HUES6 (cell line): ENCODE data around the gene IQCH.

Experiments
- H3K27ac ChIP-seq: 2 replicates; pipeline ENCODE4 v1.7.0; 2013; ENCODE audit warnings: low read depth, mild to moderate bottlenecking, low read length, inconsistent platforms
- H3K27me3 ChIP-seq: 2 replicates; pipeline ENCODE4 v1.6.1; 2013; ENCODE audit warnings: low read length; ENCODE audit not compliant: control insufficient read depth, insufficient read depth
- H3K36me3 ChIP-seq: 2 replicates; pipeline ENCODE4 v1.6.1; 2013; ENCODE audit warnings: low read length; ENCODE audit not compliant: control insufficient read depth, insufficient read depth
- H3K4me1 ChIP-seq: 2 replicates; pipeline ENCODE4 v1.6.1; 2013; ENCODE audit warnings: low read length; ENCODE audit not compliant: control insufficient read depth, insufficient read depth
- H3K4me3 ChIP-seq: 2 replicates; pipeline ENCODE4 v1.5.1; 2013; ENCODE audit warnings: low read depth, low read length
- H3K9ac ChIP-seq: one replicate; pipeline ENCODE4 v1.6.1; 2013; ENCODE audit warnings: mild to moderate bottlenecking, low read length
- H3K9me3 ChIP-seq: 2 replicates; pipeline ENCODE4 v1.6.1; 2013; ENCODE audit warnings: low read depth, low read length; ENCODE audit not compliant: control insufficient read depth, insufficient read depth

IQCH gene

GRCh38 chr15:67521029-67521782, 266.6 kb downstream of the IQCH start, which contains the start of gene C15orf61:
C15orf61 (plus strand) TSS chr15:67521131; CDS start chr15:67521249, 118 bp downstream.
- H3K27me3 ChIP-seq = no peaks in the 10 kb centered on the region
- H3K36me3 ChIP-seq = no peaks in the 10 kb centered on the region
- H3K9me3 ChIP-seq = no peaks in the 10 kb centered on the region
- peak within 1 kb of the TSS; percentile 98 for H3K9ac ChIP-seq
- peaks cover 20% of the 10 kb centered on the region for H3K4me1 ChIP-seq
- peak within 1 kb of the TSS; percentile 71; the same call in 1 of the 2 replicates for H3K27ac ChIP-seq
- H3K4me3 ChIP-seq = peak within 1 kb of the TSS; percentile 83

GRCh38 chr15:67521783-67522568, 267.4 kb downstream of the IQCH start:
- Histone ChIP-seq H3K36me3 (no peaks in the 10 kb centered on the region), H3K27ac (peak overlapping the region; percentile 71; the same call in 1 of the 2 replicates), H3K27me3 (no peaks in the 10 kb centered on the region), H3K9ac (peak overlapping the region; percentile 98), H3K4me1 (peaks cover 20% of the 10 kb centered on the region), H3K4me3 (peak overlapping the region; percentile 83), H3K9me3 (no peaks in the 10 kb centered on the region)

DNA sequence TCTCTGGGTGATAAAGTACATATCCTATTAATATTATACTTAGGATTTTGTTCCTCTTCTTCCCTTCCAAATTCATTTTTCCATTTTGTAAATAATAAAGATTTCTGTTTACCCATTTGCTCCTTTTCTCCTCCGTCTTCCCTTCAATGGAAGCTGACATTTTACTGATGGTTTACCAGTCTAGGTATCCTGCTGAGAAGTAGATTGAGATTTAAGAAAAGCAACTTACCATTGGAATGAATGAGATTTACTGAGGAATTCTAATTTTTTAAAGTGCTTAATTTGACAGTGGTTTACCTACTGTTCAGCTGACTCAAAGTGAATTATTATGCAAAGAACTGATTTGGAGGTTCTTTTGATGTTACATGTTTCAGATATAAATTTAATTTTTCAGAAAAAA, 268.7 kb downstream of the IQCH start:
- peaks cover 20% of the 10 kb centered on the region for H3K4me1 ChIP-seq
- H3K27ac ChIP-seq = no peak overlapping the region
- H3K9ac ChIP-seq = no peak overlapping the region
- H3K9me3 ChIP-seq = no peaks in the 10 kb centered on the region
- no peaks in the 10 kb centered on the region for H3K36me3 ChIP-seq
- H3K4me3 ChIP-seq = peak overlapping the region; percentile 83; the same call in 1 of the 2 replicates
- no peaks in the 10 kb centered on the region for H3K27me3 ChIP-seq

DNA sequence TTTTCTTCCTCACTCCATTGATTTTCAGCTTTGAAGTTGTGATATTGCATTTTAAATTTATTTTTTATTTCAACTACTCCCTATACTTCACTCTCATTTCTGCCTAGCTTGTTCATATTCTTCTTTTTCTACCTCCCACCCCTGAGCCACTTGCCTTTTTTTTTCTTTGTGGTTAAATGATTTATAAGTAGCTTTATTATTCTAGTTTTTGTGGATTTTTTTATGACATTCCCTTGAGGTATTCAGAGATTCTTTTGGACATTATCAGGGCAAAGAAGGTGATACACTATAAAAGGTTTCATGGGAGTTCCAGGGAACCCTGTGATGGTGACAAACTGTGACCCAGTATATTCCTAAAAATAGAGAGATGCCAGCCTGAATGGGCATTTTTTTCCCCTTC, 269.6 kb downstream of the IQCH start:
- Histone ChIP-seq H3K4me3 (no peak overlapping the region), H3K4me1 (peaks cover 20% of the 10 kb centered on the region), H3K9ac (no peak overlapping the region), H3K27me3 (no peaks in the 10 kb centered on the region), H3K36me3 (no peaks in the 10 kb centered on the region), H3K9me3 (no peaks in the 10 kb centered on the region), H3K27ac (no peak overlapping the region)

DNA sequence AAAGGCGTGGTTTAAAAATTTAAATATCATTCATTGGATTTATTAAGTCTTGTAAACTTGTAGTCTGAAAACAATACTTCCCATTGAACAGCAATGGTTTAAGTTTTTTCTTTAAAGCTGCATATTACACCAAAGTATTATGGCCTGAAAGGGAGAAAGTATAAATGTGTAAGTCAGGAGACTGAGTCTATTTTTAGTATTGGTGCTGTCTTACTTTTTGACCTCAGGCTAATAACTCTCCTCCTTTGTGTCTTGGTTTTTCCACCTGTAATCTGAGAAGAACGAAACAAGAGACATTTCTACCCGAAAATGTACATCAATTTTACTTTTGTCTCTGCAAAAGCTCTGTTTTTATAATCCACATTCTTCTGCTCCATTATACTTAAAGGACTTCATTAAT, 273.9 kb downstream of the IQCH start:
- Histone ChIP-seq H3K27ac (no peak overlapping the region), H3K36me3 (no peaks in the 10 kb centered on the region), H3K9me3 (no peaks in the 10 kb centered on the region), H3K9ac (no peak overlapping the region), H3K4me1 (peaks cover 3% of the 10 kb centered on the region; the same call in 1 of the 2 replicates), H3K27me3 (no peaks in the 10 kb centered on the region), H3K4me3 (no peak overlapping the region)

DNA sequence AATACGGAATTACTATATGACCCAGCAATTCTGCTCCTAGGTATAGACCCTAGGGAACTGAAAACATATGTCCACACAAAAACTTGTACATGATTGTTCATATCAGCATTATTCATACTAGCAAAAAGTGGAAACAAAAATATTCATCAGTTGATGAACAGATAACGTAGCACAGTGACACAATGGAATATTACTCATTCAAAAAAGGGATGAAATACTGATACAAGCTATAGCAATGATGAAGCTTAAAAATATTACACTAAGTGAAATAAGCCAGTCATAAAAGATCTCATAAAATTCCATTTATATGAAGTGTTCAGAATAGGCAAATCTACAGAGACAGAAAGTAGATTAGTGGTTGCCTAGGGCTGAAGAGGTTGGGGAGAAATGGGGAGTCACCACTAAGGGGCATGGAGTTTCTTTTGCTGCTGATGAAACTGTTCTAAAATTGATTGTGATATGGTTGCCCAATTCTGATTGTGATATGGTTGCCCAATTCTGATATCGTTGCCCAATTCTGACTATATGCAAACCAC, 276.9 kb downstream of the IQCH start:
- Histone ChIP-seq H3K4me3 (no peak overlapping the region), H3K4me1 (no peaks in the 10 kb centered on the region), H3K27me3 (no peaks in the 10 kb centered on the region), H3K9me3 (no peaks in the 10 kb centered on the region), H3K9ac (no peak overlapping the region), H3K27ac (no peak overlapping the region), H3K36me3 (no peaks in the 10 kb centered on the region)

- Histone ChIP-seq H3K9me3 (no peaks in the 10 kb centered on the region), H3K9ac (no peak overlapping the region), H3K4me3 (no peak overlapping the region), H3K27ac (no peak overlapping the region), H3K4me1 (no peaks in the 10 kb centered on the region), H3K27me3 (no peaks in the 10 kb centered on the region), H3K36me3 (no peaks in the 10 kb centered on the region)
These were observed 279.3 kb downstream of the IQCH start for GRCh38 chr15:67533873-67534272.

DNA sequence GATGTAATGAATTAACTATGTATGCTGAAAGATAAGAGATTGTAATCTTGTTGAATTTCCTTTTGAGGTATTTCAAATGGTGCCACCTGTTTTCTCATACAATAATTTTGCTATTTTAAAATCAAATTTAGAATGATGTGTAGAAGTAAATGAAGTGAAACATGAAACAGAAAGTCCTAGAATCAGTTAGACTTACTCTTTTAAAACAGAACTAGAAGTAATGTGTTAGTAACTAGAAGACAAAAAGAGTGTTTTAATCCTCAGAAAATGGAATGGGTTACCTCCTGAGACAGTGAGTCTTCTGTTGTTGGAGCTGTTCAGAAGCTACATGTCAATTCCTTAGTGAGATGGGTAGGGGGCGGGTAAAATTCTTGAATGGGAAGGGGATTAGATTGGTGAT, 279.8 kb downstream of the IQCH start:
- Histone ChIP-seq H3K36me3 (no peaks in the 10 kb centered on the region), H3K9me3 (no peaks in the 10 kb centered on the region), H3K27me3 (no peaks in the 10 kb centered on the region), H3K4me3 (no peak overlapping the region), H3K4me1 (no peaks in the 10 kb centered on the region), H3K9ac (no peak overlapping the region), H3K27ac (no peak overlapping the region)

DNA sequence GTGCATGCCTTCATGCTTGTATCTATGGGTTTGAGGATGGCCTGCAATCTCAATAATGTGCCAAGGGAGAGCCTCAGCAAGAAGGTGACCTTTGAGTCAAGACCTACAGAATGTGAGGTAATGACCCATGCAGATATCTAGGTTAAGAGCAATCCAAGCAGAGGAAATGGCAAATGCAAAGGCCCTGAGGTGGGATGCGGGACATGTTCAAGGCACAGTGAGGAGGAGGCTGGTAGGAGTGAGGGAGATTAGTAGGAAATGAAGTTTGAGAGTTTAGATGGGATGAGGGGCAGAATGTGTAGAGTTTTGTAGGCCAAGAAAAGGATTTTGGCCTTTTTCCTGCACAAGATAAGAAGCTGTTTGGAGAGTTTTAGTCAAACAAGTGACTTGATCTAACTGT, 283.2 kb downstream of the IQCH start:
- no peaks in the 10 kb centered on the region for H3K4me1 ChIP-seq

GRCh38 chr15:67542420-67543347, 288.1 kb downstream of the IQCH start, which contains the start of gene MAP2K5:
MAP2K5 (plus strand) TSS chr15:67542703; CDS start chr15:67543336, 633 bp downstream.
- no peak within 1 kb of the TSS; the same call in 1 of the 2 replicates for H3K27ac ChIP-seq
- H3K27me3 ChIP-seq = no peaks in the 10 kb centered on the region
- peak within 1 kb of the TSS; percentile 91 for H3K4me3 ChIP-seq
- no peaks in the 10 kb centered on the region for H3K9me3 ChIP-seq
- H3K9ac ChIP-seq = peak within 1 kb of the TSS; percentile 81
- peaks cover 4% of the 10 kb centered on the region for H3K4me1 ChIP-seq
- H3K36me3 ChIP-seq = peaks cover 14% of the 10 kb centered on the region; the same call in 1 of the 2 replicates

More for the DNA sequence above, 283.2 kb downstream of the IQCH start:
- Histone ChIP-seq H3K36me3 (no peaks in the 10 kb centered on the region), H3K9me3 (no peaks in the 10 kb centered on the region), H3K9ac (no peak overlapping the region), H3K27me3 (no peaks in the 10 kb centered on the region), H3K27ac (no peak overlapping the region), H3K4me3 (no peak overlapping the region)
